ENCODE results near the gene TMEM214.

TMEM214 gene

DNA sequence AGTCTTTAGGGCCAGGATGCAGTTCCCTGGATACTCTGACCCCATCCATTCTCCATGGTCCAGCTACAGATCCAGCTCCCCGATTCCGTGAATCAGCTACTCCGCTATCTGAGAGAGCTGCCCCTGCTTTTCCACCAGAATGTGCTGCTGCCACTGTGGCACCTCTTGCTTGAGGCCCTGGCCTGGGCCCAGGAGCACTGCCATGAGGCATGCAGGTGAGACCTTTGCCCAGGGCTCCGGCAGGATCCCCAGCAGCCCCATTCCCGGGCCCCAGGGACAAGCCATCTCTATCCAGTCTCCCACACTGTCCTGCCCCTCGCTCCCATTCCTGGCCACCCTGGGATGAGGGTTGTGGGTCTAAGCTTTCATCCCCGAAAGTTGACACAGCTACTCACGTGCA, 7.5 kb downstream of the TMEM214 start:
- DNase-seq: no peak

DNA sequence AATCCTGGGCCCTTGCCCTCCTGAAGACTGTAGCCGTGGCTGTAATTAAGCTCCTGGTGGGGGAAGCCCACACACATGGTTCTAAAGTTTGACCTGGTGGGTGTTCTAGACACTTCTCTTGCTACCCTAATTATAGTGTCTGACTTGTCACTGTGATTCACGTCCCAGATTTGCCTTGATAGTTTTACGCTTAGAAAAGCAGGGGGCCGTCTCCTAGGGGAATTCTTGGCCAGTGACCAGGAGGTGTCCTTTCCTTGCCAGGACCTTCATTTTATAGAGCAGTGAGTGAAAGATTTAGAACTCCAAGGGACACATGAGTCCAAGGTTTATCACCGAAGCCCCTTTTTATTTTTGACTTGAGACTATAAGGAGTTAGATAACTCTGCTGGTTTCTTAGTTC, 9.0 kb downstream of the TMEM214 start:
- DNase-seq: peak; percentile 68

DNA sequence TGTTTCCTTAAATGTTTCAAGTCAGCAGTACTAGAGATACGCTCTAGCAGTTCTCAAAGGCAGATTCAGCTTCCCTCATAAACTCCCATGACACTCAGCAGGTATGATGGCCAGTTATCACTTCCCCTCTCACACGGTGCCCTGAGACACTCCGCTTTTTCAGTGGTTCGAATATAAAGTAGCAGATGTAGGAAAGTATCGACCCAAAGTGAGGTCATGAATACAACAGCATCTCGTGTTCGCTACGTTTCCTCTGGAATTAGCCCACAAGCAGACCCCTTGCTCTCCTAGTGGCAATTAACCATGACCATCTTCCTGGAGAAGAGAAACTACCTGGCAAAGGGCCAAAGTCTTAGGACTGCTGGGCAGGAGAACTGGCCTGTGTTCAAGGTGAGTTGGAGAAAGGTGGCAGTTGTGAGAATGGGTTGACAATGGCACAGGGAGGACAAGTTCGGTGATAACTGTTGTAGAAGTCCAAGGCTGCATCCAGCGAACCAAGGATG, 9.4 kb downstream of the TMEM214 start:
- DNase-seq: no peak

DNA sequence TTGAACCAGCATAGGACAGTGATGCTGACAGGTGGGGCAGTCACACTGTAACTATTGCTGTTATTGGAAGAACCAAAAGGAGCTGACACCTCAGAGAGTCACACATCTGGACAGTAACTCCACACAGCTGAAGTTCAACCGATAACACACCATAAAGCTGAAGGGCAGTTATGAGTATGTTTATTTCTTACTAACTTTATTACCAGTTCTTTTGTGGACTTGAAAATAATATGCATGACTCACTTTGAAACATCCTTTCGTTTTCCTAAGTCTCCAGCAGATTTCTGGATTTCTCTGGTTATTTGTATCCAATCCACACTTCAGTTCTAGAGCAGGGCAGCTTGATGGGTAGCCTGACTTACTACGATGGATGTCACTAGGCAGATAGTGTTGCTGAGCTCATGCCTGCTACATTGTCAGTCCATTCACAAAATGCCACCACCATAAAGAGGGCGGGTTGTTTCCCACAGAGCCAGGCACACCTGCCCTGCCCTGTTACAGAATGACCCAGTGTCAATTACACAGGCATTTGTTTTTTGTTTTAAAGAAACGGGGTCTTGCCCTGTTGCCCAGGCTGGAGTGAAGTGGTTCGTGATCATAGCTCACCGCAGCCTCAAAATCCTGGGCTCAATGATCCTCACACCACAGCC, 10.3 kb downstream of the TMEM214 start:
- peak; percentile 15 for DNase-seq

DNA sequence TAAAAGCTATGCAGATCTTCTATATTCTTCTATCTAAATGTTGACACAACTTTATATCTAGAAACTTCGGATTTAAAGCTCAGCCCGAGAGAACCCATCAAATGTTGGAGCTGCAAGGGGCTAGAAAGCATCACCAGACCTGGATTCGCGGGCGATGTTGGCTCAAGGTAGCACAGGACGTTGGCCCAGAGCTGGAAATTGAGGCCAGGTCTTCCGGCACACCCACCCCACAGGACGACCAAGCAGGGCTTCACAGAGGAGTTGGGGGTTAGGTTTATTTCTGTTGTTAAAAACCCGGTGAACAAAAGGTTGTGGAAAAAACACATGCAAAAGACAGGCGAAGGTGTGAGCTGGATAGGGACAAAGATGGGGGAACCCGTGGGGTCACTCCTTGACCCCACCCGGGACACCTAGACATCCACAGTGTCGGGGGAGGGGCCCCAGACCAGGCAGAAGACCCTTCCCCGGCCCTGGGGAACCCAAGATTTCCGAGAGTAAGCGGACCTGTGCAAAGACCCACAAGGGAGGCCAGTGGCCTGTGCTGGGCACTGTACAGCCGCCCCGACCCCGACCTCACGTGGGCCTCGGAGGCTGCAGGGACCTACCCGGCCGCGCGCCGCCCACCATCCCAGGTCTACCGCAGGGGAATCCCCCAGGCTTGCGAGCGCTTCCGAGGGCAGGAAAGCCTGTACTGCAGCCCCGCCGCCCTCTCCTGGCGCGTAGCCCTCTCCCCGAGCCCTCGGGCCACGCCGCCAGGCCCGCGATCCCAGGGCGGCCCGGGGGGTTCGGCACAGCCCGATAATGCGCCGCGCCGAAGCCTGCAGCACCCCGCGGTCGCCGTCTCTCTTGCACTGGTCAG, 16.9 kb downstream of the TMEM214 start:
- no peak for DNase-seq

DNA sequence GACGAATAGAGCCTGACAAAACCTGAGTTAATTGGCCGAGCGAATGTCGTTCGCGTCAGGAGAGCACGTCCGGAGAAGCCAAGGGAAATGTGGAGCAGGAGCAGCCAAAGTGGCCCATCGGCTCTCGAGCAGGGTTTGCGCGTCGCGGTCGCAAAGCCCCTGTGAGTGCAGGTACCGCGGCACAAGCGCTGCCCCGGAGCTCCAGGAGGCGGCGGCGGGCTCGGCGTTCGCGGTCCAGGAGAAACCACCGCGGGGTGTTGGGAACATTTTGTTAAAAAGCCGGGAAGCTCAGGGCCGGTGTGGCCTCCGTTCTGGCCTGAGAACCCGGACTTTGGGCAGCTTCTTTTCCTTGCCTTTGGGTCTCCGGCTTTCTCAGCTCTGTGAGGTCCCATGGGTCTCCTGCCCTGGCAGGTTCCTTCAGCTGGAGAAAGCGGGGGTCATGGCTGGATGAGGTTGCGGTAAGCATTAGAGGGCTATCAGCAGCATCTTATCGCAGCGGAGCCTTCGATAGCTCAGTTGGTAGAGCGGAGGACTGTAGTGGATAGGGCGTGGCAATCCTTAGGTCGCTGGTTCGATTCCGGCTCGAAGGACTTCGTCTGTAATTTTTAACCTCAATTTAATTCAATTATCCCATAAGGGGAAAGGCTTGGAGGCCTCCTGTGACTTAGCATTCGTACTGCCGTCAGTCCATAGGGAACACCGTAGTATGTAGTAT, 17.7 kb downstream of the TMEM214 start:
- peak; percentile 97 for DNase-seq

DNA sequence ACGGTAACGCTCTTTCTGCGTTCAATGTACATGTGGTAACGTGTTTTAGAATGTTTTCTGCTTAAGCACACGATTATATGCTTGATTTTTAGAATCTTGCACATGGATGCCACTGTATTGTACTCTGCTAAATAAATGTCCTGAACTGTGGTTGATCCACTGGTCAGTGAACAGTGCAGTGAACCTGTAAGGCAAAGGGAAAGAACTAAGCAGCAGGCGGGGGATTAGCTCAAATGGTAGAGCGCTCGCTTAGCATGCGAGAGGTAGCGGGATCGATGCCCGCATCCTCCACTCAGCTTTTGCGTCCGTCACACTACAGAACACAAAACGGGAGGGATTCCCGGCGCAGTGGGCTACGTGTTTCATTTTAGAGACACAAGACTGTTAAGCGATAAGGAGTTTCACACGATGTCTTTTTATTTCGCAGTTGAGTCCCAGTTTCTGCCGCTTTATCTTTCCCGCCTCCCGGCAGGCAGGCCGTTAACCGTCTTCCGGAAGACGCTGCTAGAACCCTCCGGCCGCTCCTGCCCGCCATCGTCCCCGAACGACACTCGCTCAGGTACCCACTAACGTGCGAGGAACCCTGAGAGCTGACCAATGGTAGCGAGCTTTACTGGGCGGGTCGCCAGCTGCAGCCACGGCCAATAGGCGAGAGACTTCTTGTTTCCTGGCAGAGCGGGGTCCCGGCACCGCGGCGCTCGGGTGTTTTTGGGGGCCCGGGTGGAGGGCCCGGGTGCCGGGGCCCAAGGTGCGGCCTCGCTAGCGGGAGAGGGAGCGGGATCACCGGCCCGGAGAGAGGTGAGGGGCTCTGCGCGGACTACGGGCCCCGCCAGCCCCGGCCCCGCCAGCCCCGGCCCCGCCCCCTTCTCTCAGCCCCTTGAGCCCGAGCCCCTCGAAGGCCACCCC, 18.5 kb downstream of the TMEM214 start, which contains the start of gene AGBL5:
AGBL5 (plus strand) TSS at position 673 of the 906 bp plus-strand sequence. CDS start 1,291 bp downstream, outside the sequence.
- peak; percentile 92 for DNase-seq

DNA sequence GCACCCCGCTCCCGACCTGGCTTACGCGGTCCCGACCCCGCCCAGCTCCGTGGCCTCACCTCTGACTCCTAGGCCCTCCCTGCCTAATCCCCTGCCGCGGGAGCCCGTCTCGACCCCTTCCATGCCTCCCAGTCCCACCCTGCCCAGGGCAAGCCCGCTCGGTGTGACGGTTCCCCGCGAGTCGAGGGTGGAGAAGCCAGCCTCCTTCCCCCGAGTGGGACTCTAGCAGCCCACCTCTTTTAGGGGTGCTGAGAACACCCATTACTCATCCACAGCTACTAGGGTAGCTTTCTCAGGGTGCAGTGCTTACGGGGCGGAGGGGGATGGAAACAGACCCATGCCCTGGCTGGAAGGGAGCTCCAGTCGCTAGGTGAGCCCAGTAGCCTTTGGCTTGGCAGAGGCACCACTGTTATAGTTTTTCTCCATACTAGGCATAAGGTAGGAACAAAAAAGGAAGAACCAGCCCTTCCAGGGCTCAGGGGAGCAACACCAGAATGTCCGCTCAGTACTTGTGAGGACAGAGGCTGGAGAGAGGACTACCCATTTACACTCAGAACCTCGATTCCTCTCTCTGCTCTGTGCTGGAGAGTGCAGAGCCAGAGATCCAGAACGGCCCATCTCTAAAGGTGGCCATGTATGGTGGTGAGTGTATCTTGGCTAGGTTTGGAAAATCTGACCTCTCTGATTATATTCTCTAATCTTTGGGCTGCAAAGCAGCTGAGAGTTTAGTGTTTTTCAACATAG, 19.3 kb downstream of the TMEM214 start:
- no peak for DNase-seq

DNA sequence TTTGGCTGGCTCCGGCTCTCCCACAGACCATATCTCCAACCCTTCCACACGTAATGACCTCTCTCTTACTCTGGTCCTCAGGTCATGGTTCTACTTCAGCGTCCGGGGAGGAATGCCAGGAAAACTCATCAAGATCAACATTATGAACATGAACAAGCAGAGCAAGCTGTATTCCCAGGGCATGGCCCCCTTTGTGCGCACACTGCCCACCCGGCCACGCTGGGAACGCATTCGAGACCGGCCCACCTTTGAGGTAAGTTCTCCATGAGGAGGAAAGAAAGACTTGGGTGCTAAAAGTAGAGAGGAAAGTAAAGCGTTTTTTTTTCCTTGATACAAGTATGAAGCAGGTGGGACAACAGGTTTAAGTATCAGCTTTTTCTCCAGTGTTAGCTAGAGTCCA, 20.6 kb downstream of the TMEM214 start:
- no peak for DNase-seq

DNA sequence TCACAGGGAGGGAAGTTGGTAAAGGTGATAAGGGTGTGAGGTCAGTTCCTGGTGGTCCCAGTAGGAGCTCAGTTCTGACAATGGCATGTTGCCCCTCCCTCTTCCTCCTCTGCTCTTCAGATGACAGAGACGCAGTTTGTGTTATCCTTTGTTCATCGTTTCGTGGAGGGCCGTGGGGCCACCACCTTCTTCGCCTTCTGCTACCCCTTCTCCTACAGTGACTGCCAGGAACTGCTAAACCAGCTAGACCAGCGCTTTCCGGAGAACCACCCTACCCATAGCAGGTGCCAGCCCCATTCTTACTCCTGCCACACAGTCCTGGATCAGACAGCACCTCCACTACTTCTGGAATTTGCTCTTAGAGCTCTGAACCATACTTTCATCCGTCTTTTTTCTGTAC, 21.0 kb downstream of the TMEM214 start:
- DNase-seq: no peak

DNA sequence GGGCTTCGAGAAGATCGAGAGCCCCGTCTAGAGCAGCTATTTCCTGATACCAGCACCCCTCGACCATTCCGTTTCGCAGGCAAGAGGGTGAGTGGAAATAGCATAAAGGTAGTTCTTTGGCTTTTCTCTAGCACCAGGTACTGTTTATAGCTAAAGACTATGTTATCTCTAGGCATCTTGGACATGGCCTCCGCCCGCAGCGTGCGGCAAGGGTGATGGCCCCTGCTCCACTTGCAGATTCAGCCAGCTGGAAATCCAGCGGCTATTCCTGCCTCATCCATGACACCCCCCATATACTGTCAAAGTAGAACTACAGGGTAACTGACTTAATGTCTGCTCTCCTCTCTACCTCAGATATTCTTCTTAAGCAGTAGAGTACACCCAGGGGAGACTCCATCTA, 22.0 kb downstream of the TMEM214 start:
- no peak for DNase-seq

DNA sequence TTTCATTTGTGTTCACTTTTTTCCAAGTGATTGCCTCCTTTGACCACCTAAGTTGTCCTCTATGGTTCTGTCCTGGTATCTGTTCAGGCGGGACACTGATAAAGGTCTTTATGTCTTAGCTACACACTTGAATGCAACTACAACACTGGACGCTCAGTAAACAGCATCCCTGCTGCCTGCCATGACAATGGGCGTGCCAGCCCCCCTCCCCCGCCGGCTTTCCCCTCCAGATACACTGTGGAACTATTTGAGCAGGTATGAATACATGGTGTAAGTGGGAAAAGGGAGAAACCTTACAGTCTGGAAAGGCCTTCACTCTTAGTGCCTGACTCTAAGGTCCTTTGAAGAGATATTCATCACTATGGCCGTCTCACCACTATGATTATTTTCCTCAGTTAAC, 24.4 kb downstream of the TMEM214 start:
- DNase-seq: no peak

DNA sequence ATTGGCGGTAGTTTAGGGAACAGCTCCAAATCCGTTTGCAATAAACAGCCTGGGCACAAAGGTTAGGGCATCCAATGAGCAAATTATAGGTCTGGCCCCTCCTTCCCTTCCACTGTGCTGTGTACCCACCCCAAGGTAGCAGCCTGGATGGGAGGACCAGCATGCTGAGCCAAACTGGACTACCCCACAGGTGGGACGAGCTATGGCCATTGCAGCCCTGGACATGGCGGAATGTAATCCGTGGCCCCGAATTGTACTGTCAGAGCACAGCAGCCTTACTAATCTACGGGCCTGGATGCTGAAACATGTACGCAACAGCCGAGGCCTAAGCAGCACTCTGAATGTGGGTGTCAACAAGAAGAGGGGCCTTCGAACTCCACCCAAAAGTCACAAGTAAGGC, 25.4 kb downstream of the TMEM214 start:
- DNase-seq: no peak

DNA sequence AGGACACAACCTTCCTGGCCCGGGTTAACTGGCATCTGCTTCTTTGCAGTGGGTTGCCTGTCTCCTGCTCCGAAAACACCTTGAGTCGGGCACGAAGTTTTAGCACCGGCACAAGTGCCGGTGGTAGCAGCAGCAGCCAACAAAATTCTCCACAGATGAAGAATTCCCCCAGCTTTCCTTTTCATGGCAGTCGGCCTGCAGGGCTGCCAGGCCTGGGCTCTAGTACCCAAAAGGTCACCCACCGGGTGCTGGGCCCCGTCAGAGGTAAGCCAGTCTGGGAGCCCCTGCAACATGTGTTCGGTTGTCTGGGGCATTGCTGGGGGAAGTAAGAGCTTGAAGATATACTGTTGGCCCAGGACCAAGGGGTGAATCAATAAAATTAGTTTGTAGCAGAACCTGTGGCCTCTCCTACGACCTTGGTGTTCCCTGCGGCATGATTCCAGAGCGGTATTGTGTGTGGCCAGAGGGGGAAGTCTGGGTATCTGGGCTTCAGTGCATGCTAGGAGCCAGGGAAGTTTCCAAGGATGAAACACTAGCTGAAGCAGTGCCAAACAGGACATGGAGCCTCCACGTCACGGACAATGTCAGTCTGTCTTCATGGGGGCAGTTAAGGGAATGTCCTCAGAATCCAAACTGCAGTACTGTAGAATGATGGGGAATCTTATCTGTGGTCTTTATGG, 26.5 kb downstream of the TMEM214 start:
- no peak for DNase-seq

DNA sequence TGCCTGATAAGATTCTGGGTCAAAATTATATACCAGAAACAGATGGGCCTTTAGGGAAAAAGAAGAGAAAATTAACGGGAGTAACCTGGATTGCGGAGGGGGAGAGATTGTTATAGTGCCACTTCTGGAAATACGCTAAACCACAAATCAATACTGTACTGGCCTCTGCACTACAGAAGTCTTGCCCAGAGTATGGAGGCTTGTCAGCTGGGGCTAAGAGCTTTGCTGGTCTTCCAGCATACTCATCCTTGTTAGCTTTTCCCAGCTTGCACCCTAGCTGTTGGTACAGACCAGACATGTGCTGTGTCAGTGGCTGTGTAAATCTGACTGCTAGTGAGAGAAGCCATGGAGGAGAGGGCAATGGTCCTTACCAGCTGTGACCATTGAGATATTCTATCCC, 27.6 kb downstream of the TMEM214 start:
- no peak for DNase-seq

DNA sequence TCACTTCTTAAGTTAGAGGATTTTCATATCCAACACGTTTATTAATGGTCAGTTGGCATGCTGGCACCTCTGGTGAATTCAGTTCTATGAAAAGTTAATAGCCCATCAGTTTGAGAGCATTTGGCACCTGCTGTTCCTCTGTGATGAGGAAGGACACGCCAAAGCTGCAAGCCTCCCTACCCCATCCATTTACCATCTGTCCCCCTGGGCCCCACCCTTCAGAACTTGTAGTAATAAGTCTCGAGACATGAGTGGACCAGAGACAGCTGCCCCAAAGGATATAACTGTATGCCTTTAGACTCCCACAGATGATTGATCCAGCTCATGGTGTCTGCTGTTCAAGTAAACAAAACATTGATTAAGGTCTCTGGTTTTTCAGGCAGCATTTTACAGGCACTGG, 32.4 kb downstream of the TMEM214 start:
- DNase-seq: no peak

DNA sequence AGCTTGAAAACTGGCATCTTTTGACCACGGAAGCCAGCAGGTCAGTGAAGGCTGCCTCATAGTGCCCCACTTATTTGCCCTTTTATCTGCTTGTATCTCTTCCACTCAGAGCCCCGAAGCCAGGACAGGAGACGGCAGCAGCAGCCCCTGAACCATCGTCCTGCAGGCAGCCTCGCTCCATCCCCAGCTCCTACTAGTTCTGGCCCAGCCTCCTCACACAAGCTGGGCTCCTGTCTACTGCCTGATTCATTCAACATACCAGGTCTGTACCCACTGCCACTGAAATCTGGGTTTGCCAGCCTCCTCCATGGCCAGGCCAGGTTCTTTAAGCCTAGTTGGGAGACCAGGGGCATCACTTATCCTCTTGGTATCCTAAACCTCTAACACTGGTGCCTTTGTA, 34.6 kb downstream of the TMEM214 start:
- DNase-seq: no peak

DNA sequence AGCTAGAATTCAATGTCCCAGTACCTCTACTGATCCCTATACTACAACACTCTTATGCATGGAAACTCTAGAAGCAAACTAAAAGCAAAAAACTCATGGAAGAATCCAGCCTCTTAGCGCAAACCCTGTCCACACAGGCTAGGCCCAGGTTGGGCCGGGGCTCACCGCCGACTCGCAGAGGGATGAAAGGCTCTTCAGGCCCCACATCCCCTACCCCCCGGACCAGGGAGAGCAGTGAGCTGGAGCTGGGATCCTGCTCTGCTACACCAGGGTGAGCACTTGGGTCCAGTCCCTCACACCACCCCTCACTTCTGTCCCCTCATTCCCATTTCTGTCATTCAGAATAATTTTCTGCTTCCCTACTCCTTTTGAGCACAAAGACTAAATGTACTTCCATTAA, 36.7 kb downstream of the TMEM214 start:
- no peak for DNase-seq

DNA sequence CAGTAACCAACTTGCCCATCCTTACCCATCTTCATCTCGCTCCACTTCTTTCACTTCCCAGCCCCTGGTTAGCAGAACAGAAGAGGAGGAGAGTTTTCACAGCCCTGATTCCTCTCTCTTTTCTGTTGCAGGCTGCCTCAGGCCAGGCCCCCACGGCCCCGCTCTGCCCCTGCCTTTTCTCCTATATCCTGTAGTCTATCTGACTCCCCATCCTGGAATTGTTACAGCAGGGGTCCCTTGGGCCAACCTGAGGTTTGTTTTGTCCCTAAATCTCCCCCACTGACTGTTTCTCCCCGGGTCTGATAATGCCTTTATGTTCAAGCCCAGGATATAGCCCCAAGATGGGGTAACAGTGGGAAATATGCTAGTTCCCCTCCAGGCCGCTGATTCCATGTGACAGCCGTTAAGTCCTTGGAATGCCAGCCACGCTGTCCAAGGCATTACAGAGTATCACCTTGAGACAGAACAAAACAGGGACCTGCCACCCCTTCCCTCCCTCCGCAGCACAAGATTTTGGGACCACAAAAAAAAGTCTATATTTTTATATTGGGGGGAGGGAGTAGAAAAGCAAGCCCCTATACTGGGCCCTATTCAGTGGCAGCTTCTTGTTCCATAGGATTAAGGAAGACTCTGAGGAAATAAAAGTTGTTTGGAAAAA, 37.3 kb downstream of the TMEM214 start:
- DNase-seq: no peak

DNA sequence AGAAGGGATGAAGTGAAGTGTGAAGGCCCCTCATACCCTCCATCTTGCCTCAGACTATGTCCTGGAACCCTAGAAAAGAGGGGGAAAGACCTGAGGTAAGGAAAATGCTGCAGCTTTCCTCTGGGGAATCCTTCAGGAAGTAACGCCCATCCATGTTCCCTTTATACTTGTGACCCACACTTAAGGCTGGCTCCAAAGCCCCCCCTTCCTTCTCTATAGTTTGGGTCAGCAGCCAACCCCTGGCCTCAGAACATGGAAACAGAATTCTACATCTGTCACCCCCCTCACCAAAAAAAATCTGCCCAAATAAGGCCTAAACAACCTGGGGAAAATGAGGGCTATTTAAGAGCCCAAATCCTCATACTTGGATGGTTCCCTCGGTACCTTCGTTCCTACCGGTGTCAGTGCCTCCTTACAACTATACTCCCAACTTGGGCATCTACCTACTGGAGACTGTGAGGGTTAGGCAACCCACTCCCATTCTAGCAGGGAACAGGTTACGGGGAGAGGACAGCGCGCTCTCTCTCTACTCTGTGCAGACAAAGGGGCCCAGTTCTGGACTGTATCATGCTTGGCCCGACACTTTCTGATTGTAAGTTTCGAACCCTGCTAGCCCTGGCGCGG, 38.0 kb downstream of the TMEM214 start:
- no peak for DNase-seq

Data from fibroblast of skin of right biceps (primary cell).